Measurements from ENCODE around the gene SYT12. TPM values are rescaled to one million over a fixed set of nuclear protein-coding genes. Genes with fewer than 3 reads are reported as not detected.
A peak's percentile ranks its signal among the peaks of the same experiment; 100 is the strongest.

SYT12 gene
- total RNA-seq, 1 experiment from 2014 or later, result 4.6 TPM

GRCh38 chr11:67016550-67016949 is 6.4 kb upstream of the SYT12 start:
- Mint-ChIP-seq H3K9me3 (no peaks in the 10 kb centered on the region), H3K27ac (no peak overlapping the region), H3K36me3 (peaks cover 5% of the 10 kb centered on the region), H3K27me3 (ENCODE audit: low read depth) (peaks cover 3% of the 10 kb centered on the region), H3K4me1 (peaks cover 14% of the 10 kb centered on the region), H3K4me3 (no peak overlapping the region)
- ChIA-PET CTCF (interaction anchor here (1.3 to 1.5 kb wide), 3 partner anchors 10 to 161 kb away, joined by 3 to 4 read pairs (median 3); no protein-coding TSS in a partner anchor), POLR2A (no interaction called here)
- no peak for DNase-seq (ENCODE audit: low spot score)
- TF ChIP-seq AR (CRISPR knock-in tag; IDR thresholded peaks at IDR 0.05) (no peak), MLX (CRISPR knock-in tag; IDR thresholded peaks at IDR 0.05) (no peak), MAX (CRISPR knock-in tag; IDR thresholded peaks at IDR 0.05) (no peak), CBFB (CRISPR knock-in tag; IDR thresholded peaks at IDR 0.05; ENCODE audit: low read depth) (no peak), GTF2I (CRISPR knock-in tag; conservative IDR thresholded peaks at IDR 0.05) (no peak), JUN (CRISPR knock-in tag; IDR thresholded peaks at IDR 0.05) (no peak), ZNF425 (CRISPR knock-in tag; conservative IDR thresholded peaks at IDR 0.05) (no peak), ESRRA (CRISPR knock-in tag; IDR thresholded peaks at IDR 0.05; ENCODE audit: borderline replicate concordance) (no peak), ZNF138 (CRISPR knock-in tag; conservative IDR thresholded peaks at IDR 0.05) (no peak)
- no peak for ATAC-seq

- TF ChIP-seq FOXP4 (CRISPR knock-in tag; IDR thresholded peaks at IDR 0.05), result no peak
- TF ChIP-seq OVOL2 (CRISPR knock-in tag; IDR thresholded peaks at IDR 0.05; ENCODE audit: borderline replicate concordance), result no peak
- Mint-ChIP-seq H3K27ac (no peak overlapping the region), H3K36me3 (no peaks in the 10 kb centered on the region; the same call in 1 of the 2 replicates), H3K27me3 (ENCODE audit: low read depth) (peaks cover 41% of the 10 kb centered on the region), H3K9me3 (no peaks in the 10 kb centered on the region), H3K4me3 (no peak overlapping the region), H3K4me1 (peaks cover 14% of the 10 kb centered on the region)
- ChIA-PET POLR2A (interaction anchor here (1.2 kb wide), 1 partner anchor 63 kb away, joined by 6 read pairs; the partner anchor contains the start of gene PC), CTCF (interaction anchor here (0.7 to 4.2 kb wide), 38 partner anchors 8 to 475 kb away, joined by 3 to 27 read pairs (median 8); partner anchors contain the start of genes C11orf86, PC, RCE1 and ZDHHC24)
- DNase-seq (ENCODE audit: low spot score), result no peak
- ATAC-seq, result no peak
Measured at GRCh38 chr11:67020949-67021348, 2.0 kb upstream of the SYT12 start.

GRCh38 chr11:67022341-67022933 is 497 bp upstream of the SYT12 start:
- ChIA-PET CTCF (interaction anchor here (0.6 to 4.2 kb wide), 57 partner anchors 8 to 731 kb away, joined by 3 to 27 read pairs (median 5); partner anchors contain the start of genes C11orf86, KDM2A, PC and RCE1), POLR2A (interaction anchor here (0.6 to 1.2 kb wide), 4 partner anchors 16 to 217 kb away, joined by 3 to 6 read pairs (median 4); partner anchors contain the start of gene PC)
- ATAC-seq, result no peak
- TF ChIP-seq ZNF532 (CRISPR knock-in tag; IDR thresholded peaks at IDR 0.05; ENCODE audit: borderline replicate concordance) (no peak), ZNF425 (CRISPR knock-in tag; conservative IDR thresholded peaks at IDR 0.05) (no peak)
- no peaks in the 10 kb centered on the region; the same call in 1 of the 2 replicates for H3K36me3 Mint-ChIP-seq
- no peak for DNase-seq (ENCODE audit: low spot score)
- peaks cover 41% of the 10 kb centered on the region for H3K27me3 Mint-ChIP-seq (ENCODE audit: low read depth)
- H3K27ac Mint-ChIP-seq, result no peak overlapping the region
- peaks cover 14% of the 10 kb centered on the region for H3K4me1 Mint-ChIP-seq
- H3K4me3 Mint-ChIP-seq, result peak overlapping the region; percentile 69
- no peaks in the 10 kb centered on the region for H3K9me3 Mint-ChIP-seq

All from WTC11 (cell line).